ENCODE results near the gene FBN1. TPM values are rescaled to one million over a fixed set of nuclear protein-coding genes. Genes with fewer than 3 reads are reported as not detected.

Gene FBN1
- total and polyA plus RNA-seq, 4 donors = 33.3 to 249 (median 120) TPM

Other genes starting within 250 kb of the FBN1 start
- 1 to 10 TPM; 6.2 to 6.6 TPM for gene CEP152, start 165.4 kb upstream of the FBN1 start, total RNA-seq
- 1 to 10 TPM; 3.6 to 4.2 TPM for gene CEP152, start 165.4 kb upstream of the FBN1 start, polyA plus RNA-seq (ENCODE audit: insufficient read length in 2 of 2)
- 100 to 1,000 TPM; 241 to 470 TPM for gene EID1, start 232.4 kb upstream of the FBN1 start, total RNA-seq
- 100 to 1,000 TPM; 358 to 413 TPM for gene EID1, start 232.4 kb upstream of the FBN1 start, polyA plus RNA-seq (ENCODE audit: insufficient read length in 2 of 2)

All from spinal cord (tissue), 4 donors.